ENCODE results near the gene ACBD6.

Gene ACBD6

DNA sequence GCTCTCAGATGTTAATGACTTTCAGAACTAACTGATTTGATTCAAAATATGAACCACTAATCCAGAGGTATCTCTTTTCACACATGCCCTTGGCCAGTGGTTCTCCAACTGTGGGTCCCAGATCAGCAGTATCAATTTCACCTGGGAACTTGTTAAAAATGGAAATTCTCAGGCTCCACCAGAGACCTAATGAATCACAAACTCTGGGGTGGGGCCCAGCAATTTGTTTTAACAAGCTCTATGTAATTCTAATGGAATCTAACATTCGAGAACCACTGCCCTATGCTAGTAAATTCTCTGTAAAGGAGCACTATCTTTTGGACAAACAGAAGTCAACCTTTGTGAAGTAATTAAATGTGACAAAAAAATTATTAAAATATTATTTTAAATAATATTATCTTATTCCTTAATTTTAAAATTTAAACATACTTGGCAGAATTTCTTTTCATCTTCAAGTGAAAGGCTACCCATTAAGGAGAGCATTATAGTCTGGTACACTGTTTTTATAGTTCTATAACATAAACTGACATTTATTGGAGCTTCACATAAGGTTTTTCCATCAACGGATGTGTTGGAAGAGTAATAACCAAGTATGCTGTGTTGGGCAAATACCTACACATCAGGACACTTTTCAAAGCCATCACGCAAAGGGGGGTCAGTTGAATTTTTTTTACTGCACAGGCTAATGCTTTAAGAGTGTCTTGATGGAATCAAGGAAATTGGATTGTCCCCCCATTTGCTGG is 141.9 kb downstream of the ACBD6 start:
- peaks cover 21% of the 10 kb centered on the region for H3K4me1 ChIP-seq (ENCODE audit: insufficient read depth, low read length, poor library complexity, severe bottlenecking)
- no peaks in the 10 kb centered on the region for H3F3A ChIP-seq (ENCODE audit: low read depth)
- no peak overlapping the region for H3K4me3 ChIP-seq (ENCODE audit: low read length, poor library complexity, severe bottlenecking)
- no peak overlapping the region for H3K4me2 ChIP-seq (ENCODE audit: low read depth, low read length, poor library complexity, severe bottlenecking)
- no peaks in the 10 kb centered on the region for H3K9me3 ChIP-seq (ENCODE audit: insufficient read depth, low read depth, low read length)
- no peak for TF ChIP-seq EZH2phosphoT487 (IDR thresholded peaks at IDR 0.05; ENCODE audit: borderline replicate concordance)
- TF ChIP-seq, protein P1, sequence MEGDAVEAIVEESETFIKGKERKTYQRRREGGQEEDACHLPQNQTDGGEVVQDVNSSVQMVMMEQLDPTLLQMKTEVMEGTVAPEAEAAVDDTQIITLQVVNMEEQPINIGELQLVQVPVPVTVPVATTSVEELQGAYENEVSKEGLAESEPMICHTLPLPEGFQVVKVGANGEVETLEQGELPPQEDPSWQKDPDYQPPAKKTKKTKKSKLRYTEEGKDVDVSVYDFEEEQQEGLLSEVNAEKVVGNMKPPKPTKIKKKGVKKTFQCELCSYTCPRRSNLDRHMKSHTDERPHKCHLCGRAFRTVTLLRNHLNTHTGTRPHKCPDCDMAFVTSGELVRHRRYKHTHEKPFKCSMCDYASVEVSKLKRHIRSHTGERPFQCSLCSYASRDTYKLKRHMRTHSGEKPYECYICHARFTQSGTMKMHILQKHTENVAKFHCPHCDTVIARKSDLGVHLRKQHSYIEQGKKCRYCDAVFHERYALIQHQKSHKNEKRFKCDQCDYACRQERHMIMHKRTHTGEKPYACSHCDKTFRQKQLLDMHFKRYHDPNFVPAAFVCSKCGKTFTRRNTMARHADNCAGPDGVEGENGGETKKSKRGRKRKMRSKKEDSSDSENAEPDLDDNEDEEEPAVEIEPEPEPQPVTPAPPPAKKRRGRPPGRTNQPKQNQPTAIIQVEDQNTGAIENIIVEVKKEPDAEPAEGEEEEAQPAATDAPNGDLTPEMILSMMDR (conservative IDR thresholded peaks at IDR 0.05; ENCODE audit: low read length): no peak
- H3K79me2 ChIP-seq (ENCODE audit: insufficient read depth, low read length): peaks cover 21% of the 10 kb centered on the region
- H3K9me2 ChIP-seq (replicated peaks; ENCODE audit: low read depth, low read length): no peaks in the 10 kb centered on the region
- no peaks in the 10 kb centered on the region for H3K27me3 ChIP-seq (ENCODE audit: insufficient read depth, low read length, poor library complexity, severe bottlenecking)
- H2AFZ ChIP-seq (ENCODE audit: low read length): no peak overlapping the region
- H3K36me3 ChIP-seq (ENCODE audit: insufficient read depth, low read length): no peaks in the 10 kb centered on the region
- no peak overlapping the region for H3K9ac ChIP-seq (ENCODE audit: low read depth, low read length, poor library complexity, severe bottlenecking)
- H4K20me1 ChIP-seq (ENCODE audit: insufficient read depth, low read length, poor library complexity, severe bottlenecking): no peaks in the 10 kb centered on the region

DNA sequence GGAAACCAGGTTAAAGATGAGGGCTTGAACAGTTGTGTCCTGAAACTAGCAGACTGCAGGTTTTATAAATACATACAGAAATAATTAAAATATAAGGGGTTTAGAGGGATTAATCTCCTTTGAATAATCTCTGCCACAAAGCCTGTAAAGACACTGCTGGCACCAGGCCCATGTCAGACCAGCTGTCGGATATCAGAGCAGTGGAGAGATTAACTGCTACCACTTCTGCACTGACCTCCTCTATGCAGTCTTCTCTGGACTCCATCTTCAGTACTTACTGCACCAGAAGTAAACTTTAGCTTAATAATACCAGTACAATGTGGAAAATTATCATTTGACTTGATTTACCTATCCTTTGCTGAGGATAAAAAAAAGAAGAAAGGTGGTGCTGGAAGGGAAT is 143.7 kb downstream of the ACBD6 start:
- Histone ChIP-seq H3K79me2 (ENCODE audit: insufficient read depth, low read length) (peaks cover 28% of the 10 kb centered on the region), H3F3A (ENCODE audit: low read depth) (no peaks in the 10 kb centered on the region), H4K20me1 (ENCODE audit: insufficient read depth, low read length, poor library complexity, severe bottlenecking) (no peaks in the 10 kb centered on the region), H3K9ac (ENCODE audit: low read depth, low read length, poor library complexity, severe bottlenecking) (no peak overlapping the region), H3K4me1 (ENCODE audit: insufficient read depth, low read length, poor library complexity, severe bottlenecking) (peaks cover 31% of the 10 kb centered on the region), H3K9me3 (ENCODE audit: insufficient read depth, low read depth, low read length) (no peaks in the 10 kb centered on the region), H3K4me2 (ENCODE audit: low read depth, low read length, poor library complexity, severe bottlenecking) (no peak overlapping the region), H3K4me3 (ENCODE audit: low read length, poor library complexity, severe bottlenecking) (no peak overlapping the region), H3K9me2 (replicated peaks; ENCODE audit: low read depth, low read length) (no peaks in the 10 kb centered on the region), H2AFZ (ENCODE audit: low read length) (no peak overlapping the region), H3K27me3 (ENCODE audit: insufficient read depth, low read length, poor library complexity, severe bottlenecking) (no peaks in the 10 kb centered on the region), H3K36me3 (ENCODE audit: insufficient read depth, low read length) (no peaks in the 10 kb centered on the region)
- TF ChIP-seq, protein P1 (conservative IDR thresholded peaks at IDR 0.05; ENCODE audit: low read length): no peak
- no peak for TF ChIP-seq EZH2phosphoT487 (IDR thresholded peaks at IDR 0.05; ENCODE audit: borderline replicate concordance)

DNA sequence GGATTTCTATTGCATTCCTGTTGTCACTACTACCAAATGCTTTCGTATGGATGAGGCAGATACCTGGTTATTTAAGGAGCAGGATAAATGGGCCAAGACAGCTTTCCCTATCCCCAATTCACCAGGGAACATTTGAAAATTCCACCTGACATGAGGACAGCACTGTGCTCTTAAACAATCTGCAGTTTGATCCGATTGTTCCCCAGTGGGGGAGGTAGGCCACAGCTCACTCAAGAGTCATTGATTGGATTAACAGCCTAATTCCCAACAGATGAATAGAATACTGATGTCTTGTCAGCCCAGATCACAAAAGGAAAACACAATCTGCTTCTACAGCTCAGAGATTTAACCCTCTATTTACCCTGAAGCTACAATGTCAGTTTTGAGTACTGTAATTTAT is 148.4 kb downstream of the ACBD6 start:
- Histone ChIP-seq H3K27me3 (ENCODE audit: insufficient read depth, low read length, poor library complexity, severe bottlenecking) (no peaks in the 10 kb centered on the region), H3K9me3 (ENCODE audit: insufficient read depth, low read depth, low read length) (no peaks in the 10 kb centered on the region), H3F3A (ENCODE audit: low read depth) (no peaks in the 10 kb centered on the region; the same call in 1 of the 2 replicates), H4K20me1 (ENCODE audit: insufficient read depth, low read length, poor library complexity, severe bottlenecking) (no peaks in the 10 kb centered on the region), H3K79me2 (ENCODE audit: insufficient read depth, low read length) (peaks cover 48% of the 10 kb centered on the region), H3K4me1 (ENCODE audit: insufficient read depth, low read length, poor library complexity, severe bottlenecking) (peaks cover 12% of the 10 kb centered on the region), H3K9me2 (replicated peaks; ENCODE audit: low read depth, low read length) (no peaks in the 10 kb centered on the region), H3K9ac (ENCODE audit: low read depth, low read length, poor library complexity, severe bottlenecking) (no peak overlapping the region), H2AFZ (ENCODE audit: low read length) (no peak overlapping the region), H3K4me2 (ENCODE audit: low read depth, low read length, poor library complexity, severe bottlenecking) (no peak overlapping the region), H3K36me3 (ENCODE audit: insufficient read depth, low read length) (no peaks in the 10 kb centered on the region), H3K4me3 (ENCODE audit: low read length, poor library complexity, severe bottlenecking) (no peak overlapping the region)
- TF ChIP-seq, protein P1 (conservative IDR thresholded peaks at IDR 0.05; ENCODE audit: low read length): no peak
- no peak for TF ChIP-seq EZH2phosphoT487 (IDR thresholded peaks at IDR 0.05; ENCODE audit: borderline replicate concordance)
